ENCODE results near the gene RPL32. TPM values are rescaled to one million over a fixed set of nuclear protein-coding genes. Genes with fewer than 3 reads are reported as not detected.

Gene RPL32
- total RNA-seq, 1 donor from 2014 or later, result 1,479 TPM

- H3K4me1 Mint-ChIP-seq (ENCODE audit: low read depth, unreplicated experiment), result no peaks in the 10 kb centered on the region
- H3K27me3 Mint-ChIP-seq (ENCODE audit: low read depth, unreplicated experiment), result peaks cover 7% of the 10 kb centered on the region
- H3K36me3 Mint-ChIP-seq (ENCODE audit: low read depth, unreplicated experiment), result peaks cover 6% of the 10 kb centered on the region
- H3K4me3 Mint-ChIP-seq (ENCODE audit: unreplicated experiment), result no peak overlapping the region
- Histone ChIP-seq H4K20me1 (ENCODE audit: insufficient read depth, low read length) (no peaks in the 10 kb centered on the region), H3K79me2 (ENCODE audit: insufficient read depth, low read length) (no peaks in the 10 kb centered on the region), H2AFZ (ENCODE audit: low read depth, low read length) (no peak overlapping the region), H3K36me3 (ENCODE audit: insufficient read depth, low read length) (peaks cover 5% of the 10 kb centered on the region), H3K9me3 (ENCODE audit: insufficient read depth, low read depth, low read length) (no peaks in the 10 kb centered on the region), H3K4me2 (ENCODE audit: low read length) (no peak overlapping the region), H3K4me3 (ENCODE audit: insufficient read depth, low read depth, low read length) (no peak overlapping the region), H3K27ac (ENCODE audit: low read depth, low read length) (no peak overlapping the region), H3K4me1 (ENCODE audit: insufficient read depth, low read length) (peaks cover 5% of the 10 kb centered on the region), H3K9ac (ENCODE audit: low read length) (no peak overlapping the region), H3K27me3 (ENCODE audit: insufficient read depth, low read length) (no peaks in the 10 kb centered on the region)
- no peak for TF ChIP-seq CTCF (IDR thresholded peaks at IDR 0.05; ENCODE audit: insufficient read depth, low read depth, low read length)
- TF ChIP-seq EZH2 (IDR thresholded peaks at IDR 0.05; ENCODE audit: insufficient read depth, low read length), result no peak
- DNase-seq (ENCODE audit: low read depth) (no peak), FAIRE-seq (no peak)
- H3K27ac Mint-ChIP-seq (ENCODE audit: unreplicated experiment), result no peak overlapping the region
- H3K9me3 Mint-ChIP-seq (ENCODE audit: unreplicated experiment), result no peaks in the 10 kb centered on the region
These were observed 41.6 kb downstream of the RPL32 start for GRCh38 chr3:12799525-12800440.

- Histone ChIP-seq H3K79me2 (ENCODE audit: insufficient read depth, low read length) (no peaks in the 10 kb centered on the region), H3K4me1 (ENCODE audit: insufficient read depth, low read length) (peaks cover 5% of the 10 kb centered on the region), H3K9ac (ENCODE audit: low read length) (no peak overlapping the region), H2AFZ (ENCODE audit: low read depth, low read length) (no peak overlapping the region), H3K4me2 (ENCODE audit: low read length) (no peak overlapping the region), H3K9me3 (ENCODE audit: insufficient read depth, low read depth, low read length) (no peaks in the 10 kb centered on the region), H3K36me3 (ENCODE audit: insufficient read depth, low read length) (no peaks in the 10 kb centered on the region), H3K4me3 (ENCODE audit: insufficient read depth, low read depth, low read length) (no peak overlapping the region), H3K27me3 (ENCODE audit: insufficient read depth, low read length) (no peaks in the 10 kb centered on the region), H3K27ac (ENCODE audit: low read depth, low read length) (no peak overlapping the region), H4K20me1 (ENCODE audit: insufficient read depth, low read length) (no peaks in the 10 kb centered on the region)
- no peak overlapping the region for H3K4me3 Mint-ChIP-seq (ENCODE audit: unreplicated experiment)
- DNase-seq (ENCODE audit: low read depth), result no peak
- no peaks in the 10 kb centered on the region for H3K9me3 Mint-ChIP-seq (ENCODE audit: unreplicated experiment)
- FAIRE-seq, result no peak
- H3K4me1 Mint-ChIP-seq (ENCODE audit: low read depth, unreplicated experiment), result no peaks in the 10 kb centered on the region
- TF ChIP-seq EZH2 (IDR thresholded peaks at IDR 0.05; ENCODE audit: insufficient read depth, low read length) (no peak), CTCF (IDR thresholded peaks at IDR 0.05; ENCODE audit: insufficient read depth, low read depth, low read length) (no peak)
- H3K27me3 Mint-ChIP-seq (ENCODE audit: low read depth, unreplicated experiment), result peaks cover 8% of the 10 kb centered on the region
- no peak overlapping the region for H3K27ac Mint-ChIP-seq (ENCODE audit: unreplicated experiment)
- peaks cover 3% of the 10 kb centered on the region for H3K36me3 Mint-ChIP-seq (ENCODE audit: low read depth, unreplicated experiment)
These were observed 42.7 kb downstream of the RPL32 start for GRCh38 chr3:12798559-12799179.

Measured in astrocyte (in vitro differentiated cells and primary cell).